ENCODE data around the gene UBQLNL. TPM values are rescaled to one million over a fixed set of nuclear protein-coding genes. Genes with fewer than 3 reads are reported as not detected.

UBQLNL gene
- total and polyA plus RNA-seq, 10 donors = 0.33 to 2.3 (median 0.96) TPM

GRCh38 chr11:5508605-5509004 is 7.9 kb downstream of the UBQLNL start:
- Histone ChIP-seq H3K4me3 (no peak overlapping the region), H3K9me3 (no peaks in the 10 kb centered on the region), H3K36me3 (no peaks in the 10 kb centered on the region), H3K4me1 (no peaks in the 10 kb centered on the region), H3K27me3 (replicated peaks in 1 of 7) (peaks cover 0 to 7% (median 0%) of the 10 kb centered on the region in 7 donors), H3K27ac (no peak overlapping the region)
- no peak for DNase-seq
- WGBS, 5 donors = 92 to 98% (median 96%) methylated on average over 8 of the region's 8 CpGs
- TF ChIP-seq CTCF (IDR thresholded peaks at IDR 0.05 in 8 of 11, conservative IDR thresholded peaks at IDR 0.05 in 3 of 11) (no peak), POLR2AphosphoS5 (IDR thresholded peaks at IDR 0.05) (no peak), POLR2A (IDR thresholded peaks at IDR 0.05) (no peak)
- intact Hi-C loops (cut with DNase I; ENCODE audit: low total_unique reads) = no loop called here

GRCh38 chr11:5507933-5508305 is 8.6 kb downstream of the UBQLNL start:
- intact Hi-C loops (cut with DNase I; ENCODE audit: low total_unique reads) = no loop called here
- H3K27ac ChIP-seq = no peak overlapping the region
- no peak for DNase-seq
- H3K9me3 ChIP-seq = no peaks in the 10 kb centered on the region
- 77 to 86% (median 85%) methylated on average over 6 of the region's 6 CpGs for WGBS, 5 donors
- no peaks in the 10 kb centered on the region for H3K36me3 ChIP-seq
- no peaks in the 10 kb centered on the region for H3K4me1 ChIP-seq
- no peak overlapping the region for H3K4me3 ChIP-seq
- H3K27me3 ChIP-seq (replicated peaks in 1 of 7) = peaks cover 0 to 7% (median 0%) of the 10 kb centered on the region in 7 donors
- no peak for TF ChIP-seq POLR2AphosphoS5 (IDR thresholded peaks at IDR 0.05)
- no peak for TF ChIP-seq CTCF (IDR thresholded peaks at IDR 0.05 in 8 of 11, conservative IDR thresholded peaks at IDR 0.05 in 3 of 11)
- TF ChIP-seq POLR2A (IDR thresholded peaks at IDR 0.05) = no peak

GRCh38 chr11:5507177-5507932 is 9.1 kb downstream of the UBQLNL start:
- WGBS, 5 donors = 84 to 91% (median 85%) methylated on average over 9 of the region's 9 CpGs
- Histone ChIP-seq H3K27ac (no peak overlapping the region), H3K4me1 (no peaks in the 10 kb centered on the region), H3K9me3 (no peaks in the 10 kb centered on the region), H3K27me3 (replicated peaks in 1 of 7) (peaks cover 0 to 7% (median 0%) of the 10 kb centered on the region in 7 donors), H3K36me3 (no peaks in the 10 kb centered on the region), H3K4me3 (no peak overlapping the region)
- DNase-seq = no peak
- TF ChIP-seq POLR2AphosphoS5 (IDR thresholded peaks at IDR 0.05) (no peak), POLR2A (IDR thresholded peaks at IDR 0.05) (no peak), CTCF (IDR thresholded peaks at IDR 0.05 in 8 of 11, conservative IDR thresholded peaks at IDR 0.05 in 3 of 11) (no peak)
- intact Hi-C loops (cut with DNase I; ENCODE audit: low total_unique reads) = no loop called here

- Histone ChIP-seq H3K27ac (no peak overlapping the region), H3K4me3 (no peak overlapping the region), H3K4me1 (no peaks in the 10 kb centered on the region), H3K9me3 (no peaks in the 10 kb centered on the region), H3K36me3 (no peaks in the 10 kb centered on the region), H3K27me3 (replicated peaks in 1 of 7) (peaks cover 0 to 7% (median 0%) of the 10 kb centered on the region in 7 donors)
- DNase-seq = no peak
- WGBS, 5 donors = 89 to 95% (median 92%) methylated on average over 9 of the region's 9 CpGs
- no peak for TF ChIP-seq CTCF (IDR thresholded peaks at IDR 0.05 in 8 of 11, conservative IDR thresholded peaks at IDR 0.05 in 3 of 11)
- TF ChIP-seq POLR2A (IDR thresholded peaks at IDR 0.05) = no peak
- intact Hi-C loops (cut with DNase I; ENCODE audit: low total_unique reads) = no loop called here
Observed at GRCh38 chr11:5505363-5506048, 11.0 kb downstream of the UBQLNL start.
